DLD1 (cell line): ENCODE results near the gene AUTS2.

Experiments used
- in situ Hi-C: cut with HindIII; loops from 2 replicates; pipeline ENCODE4 v1.10.0; 2017; ENCODE audit warnings: low sequenced_read_pairs

The AUTS2 gene

DNA sequence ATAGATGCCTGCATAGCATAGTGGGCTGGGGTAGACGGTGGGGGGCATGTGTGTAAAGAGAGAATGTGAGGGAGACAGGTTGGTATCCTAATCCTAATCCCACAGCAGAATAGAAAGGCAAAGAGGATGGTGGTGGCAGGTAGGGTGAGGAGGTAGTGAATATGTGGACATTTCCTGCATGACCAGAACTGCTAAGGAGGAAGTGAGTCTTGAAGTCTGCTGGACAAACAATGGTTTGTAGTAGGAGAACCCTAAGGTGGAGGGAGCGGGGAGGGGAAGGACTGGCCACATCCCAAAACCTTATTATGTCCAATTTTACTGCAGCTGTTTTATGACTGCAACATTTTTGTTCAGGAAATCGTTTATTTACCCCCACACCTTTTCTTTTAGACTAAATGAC, 279.7 kb downstream of the AUTS2 start:
- in situ Hi-C loops, result no loop called here

DNA sequence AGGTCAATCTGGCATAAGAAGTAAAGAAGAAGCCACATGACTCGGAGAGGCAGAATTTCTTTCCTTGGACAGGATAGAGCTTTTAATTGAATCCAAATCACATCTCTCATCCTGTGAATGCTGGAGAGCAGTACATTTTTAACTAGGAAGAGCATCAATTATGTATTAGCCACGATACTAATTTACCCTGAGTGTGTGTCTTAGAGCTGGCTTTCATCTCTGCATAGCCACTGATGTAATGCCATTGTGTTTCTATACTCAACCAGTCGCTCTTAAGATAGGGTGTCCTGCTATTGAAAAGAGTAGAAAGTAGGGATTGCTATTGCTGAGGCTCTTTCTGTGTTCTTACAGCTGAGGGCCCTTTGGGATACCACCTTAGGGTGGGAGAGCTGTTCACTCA, 280.3 kb downstream of the AUTS2 start:
- in situ Hi-C loops, result no loop called here

DNA sequence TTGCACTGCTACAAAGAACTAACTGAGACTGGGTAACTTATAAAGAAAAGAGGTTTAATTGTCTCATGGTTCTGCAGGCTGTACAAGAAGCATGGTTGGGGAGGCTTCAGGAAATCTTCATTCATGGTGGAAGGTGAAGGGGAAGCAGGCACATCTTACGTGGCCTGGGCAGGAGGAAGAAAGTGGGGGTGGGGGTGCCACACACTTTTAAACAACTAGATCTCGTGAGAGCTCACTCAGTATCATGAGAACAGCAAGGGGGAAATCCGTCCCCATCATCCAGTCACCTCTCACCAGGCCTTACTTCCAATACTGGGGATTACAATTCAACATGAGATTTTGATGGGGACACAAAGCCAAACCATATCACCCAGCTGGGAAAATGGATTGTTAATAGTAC, 281.7 kb downstream of the AUTS2 start:
- in situ Hi-C loops, result no loop called here

DNA sequence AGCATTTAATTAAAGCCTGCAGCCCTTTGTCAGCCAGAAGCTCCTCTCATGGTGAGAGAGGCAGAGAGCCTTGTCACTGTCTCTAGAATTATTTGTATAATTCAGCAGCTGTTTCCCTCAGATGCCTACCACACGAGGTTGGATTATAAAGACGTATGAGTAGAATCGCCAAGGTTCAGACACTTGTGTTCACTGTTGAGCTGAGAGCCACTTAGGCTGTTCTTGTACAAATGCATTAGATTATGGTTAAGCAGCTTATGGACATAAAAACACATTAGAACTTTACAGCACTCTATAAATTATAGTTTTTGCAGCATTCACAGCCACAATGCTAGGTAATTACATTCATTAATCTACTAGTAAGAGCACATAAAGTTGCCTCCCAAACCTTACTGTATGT, 282.6 kb downstream of the AUTS2 start:
- in situ Hi-C loops, result no loop called here

DNA sequence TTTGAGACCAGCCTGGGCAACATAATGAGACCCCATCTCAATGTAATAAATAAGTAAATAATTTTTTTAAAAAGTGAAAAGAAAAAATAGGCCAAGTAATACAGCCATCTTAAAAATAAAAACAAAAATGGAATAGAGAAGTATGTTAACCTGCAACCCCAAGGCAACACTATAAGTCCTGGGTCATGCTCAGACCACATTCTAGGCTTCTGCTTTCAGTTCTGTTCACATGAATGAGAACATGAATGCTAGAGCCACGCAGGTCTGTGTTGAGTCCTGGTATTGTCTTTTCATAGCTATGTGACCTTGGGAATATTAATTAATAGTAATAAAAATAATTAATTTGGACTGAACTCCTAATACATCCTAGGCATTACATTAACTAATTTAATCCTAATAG, 284.0 kb downstream of the AUTS2 start:
- in situ Hi-C loops, result no loop called here

DNA sequence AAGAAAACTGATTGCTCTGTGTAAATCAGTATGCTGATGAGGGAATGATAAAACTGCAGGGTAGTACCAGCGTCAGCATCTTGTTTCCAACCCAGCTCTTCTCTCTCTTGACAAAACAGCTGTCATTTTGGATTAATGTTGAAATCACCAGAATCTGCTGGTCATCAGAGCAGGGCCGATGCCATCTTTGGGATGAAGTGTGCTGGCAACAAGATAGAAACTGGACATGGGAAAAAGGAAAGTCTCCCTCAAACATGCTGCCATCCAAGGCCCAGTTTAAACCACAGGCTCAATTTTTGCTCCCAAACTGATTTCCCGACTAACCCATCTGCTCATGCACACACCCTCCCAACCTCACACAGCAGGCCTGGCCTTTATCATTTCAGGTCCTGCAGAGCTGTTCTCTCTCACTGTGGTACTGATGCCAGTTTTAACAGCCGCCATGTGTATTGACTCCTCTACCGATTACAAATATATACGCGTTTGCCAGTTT, 285.2 kb downstream of the AUTS2 start:
- in situ Hi-C loops, result no loop called here

DNA sequence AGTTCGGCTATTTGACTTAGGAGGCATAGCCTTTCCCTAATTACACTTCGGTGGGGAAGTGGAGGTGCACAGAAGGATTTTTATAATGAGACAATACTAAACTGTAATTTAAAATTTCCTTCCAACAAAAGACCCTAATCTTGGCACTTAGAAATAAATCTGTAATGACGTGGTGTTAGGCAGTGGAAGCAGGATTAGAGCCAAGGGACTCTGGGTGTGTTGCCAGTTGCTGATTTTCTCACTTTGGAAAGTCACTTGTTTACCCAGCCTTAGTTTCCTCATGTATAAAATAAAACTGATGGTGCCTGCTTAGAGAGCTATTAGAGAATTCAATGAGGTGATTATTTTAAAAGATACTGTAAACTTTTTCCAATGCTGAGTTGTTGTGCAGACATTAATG, 287.2 kb downstream of the AUTS2 start:
- in situ Hi-C loops, result no loop called here

DNA sequence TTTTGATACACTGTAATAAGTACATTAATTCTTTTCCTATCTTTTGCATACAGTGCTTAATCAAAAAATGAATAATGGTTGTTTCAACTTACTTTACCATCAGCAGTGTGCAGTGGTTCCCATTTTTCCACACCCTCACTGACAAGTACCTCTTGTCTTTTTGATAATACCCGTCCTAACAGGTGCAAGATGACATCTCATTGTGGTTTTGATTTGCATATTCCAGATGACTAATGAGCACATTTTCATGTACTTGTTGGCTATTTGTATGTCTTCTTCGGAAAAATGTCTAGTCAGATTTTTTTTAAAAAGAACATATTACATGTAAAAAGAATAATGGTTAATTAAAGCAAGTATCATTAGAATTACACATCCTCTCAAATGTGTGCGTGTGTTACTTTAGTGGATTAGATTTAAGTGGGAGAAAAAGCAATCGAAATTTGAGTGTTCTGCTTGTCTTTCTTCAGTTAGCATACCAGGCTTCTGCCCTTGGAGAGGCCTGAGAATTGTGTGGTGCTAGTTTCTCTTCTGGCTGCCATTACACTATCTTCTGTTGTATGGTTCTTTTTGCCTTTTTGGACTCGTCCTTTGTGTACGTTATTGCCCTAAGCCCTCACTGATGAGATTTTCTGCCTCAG, 291.2 kb downstream of the AUTS2 start:
- in situ Hi-C loops, result no loop called here

DNA sequence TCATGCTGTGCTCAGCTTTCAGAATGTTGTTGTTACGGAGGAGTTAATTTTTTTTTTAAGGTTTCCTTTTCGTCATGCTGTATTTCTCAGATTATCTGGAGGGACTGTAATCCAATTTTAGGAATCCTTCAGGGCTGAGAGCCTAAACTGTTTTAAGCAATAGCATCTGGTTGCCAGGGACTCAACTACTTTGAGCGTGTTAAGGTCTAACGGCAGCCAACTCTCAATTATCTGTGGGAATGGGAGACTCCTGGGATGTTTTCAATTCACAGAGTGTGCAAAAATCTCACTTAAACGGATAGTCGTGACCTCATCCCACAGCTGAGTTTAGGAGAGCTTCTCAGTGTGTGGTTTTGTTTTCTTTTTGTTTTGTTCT, 291.7 kb downstream of the AUTS2 start:
- in situ Hi-C loops, result no loop called here

DNA sequence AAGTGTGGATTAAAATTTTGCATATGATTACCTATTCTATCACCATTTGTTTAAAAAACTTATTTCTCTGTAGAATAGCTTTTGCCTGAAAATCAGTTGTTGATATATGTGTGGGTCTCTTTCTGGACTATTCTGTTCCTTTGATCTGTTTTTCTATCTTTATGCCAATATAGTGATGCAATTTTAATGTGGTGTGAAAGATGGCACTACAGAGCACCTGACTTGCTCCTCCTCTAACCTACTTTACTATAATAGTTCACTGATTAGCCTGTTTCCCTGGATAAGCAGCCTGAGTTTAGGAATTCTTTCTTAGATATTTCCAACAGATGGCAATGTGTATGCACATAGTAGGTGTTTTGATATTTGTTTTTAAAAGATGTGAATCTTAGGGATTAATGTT, 294.5 kb downstream of the AUTS2 start:
- in situ Hi-C loops, result no loop called here

DNA sequence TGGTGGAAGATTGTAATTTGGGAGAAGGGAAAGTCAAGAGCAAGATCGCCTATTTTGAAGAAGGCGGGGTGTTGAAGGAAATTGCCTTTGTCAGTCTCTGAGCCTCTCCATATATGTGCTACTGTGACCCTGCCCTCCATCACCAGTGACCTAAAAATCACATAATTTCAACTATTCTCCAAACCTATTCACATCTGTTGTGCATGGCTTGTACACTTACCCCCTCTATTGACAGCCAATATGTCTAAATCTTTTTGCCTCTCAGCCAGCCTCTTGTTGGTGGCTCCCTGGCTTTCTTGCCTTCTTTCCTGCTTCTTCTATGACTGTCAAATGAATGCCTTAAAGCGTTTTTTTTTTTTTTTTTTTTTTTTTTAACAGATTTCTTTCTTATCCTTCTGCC, 295.6 kb downstream of the AUTS2 start:
- in situ Hi-C loops, result no loop called here

DNA sequence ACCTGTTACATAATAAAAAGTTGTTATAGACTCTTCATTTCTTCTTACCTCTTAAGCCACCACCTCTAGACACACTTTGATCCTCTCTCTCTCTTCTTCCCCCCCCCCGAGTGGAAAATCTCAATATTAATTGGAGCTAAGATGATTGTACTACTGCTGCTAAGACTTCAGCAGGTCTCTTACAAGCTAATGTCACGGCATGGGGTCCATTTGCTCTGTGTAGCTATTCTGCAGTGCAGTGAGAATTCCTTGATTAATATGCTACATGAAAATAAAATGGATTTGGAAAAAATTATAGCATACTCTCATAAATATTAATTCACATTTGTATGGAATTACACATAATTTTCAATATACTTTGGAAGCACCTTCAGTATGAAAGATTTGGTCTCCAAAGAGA, 297.2 kb downstream of the AUTS2 start:
- in situ Hi-C loops, result no loop called here

DNA sequence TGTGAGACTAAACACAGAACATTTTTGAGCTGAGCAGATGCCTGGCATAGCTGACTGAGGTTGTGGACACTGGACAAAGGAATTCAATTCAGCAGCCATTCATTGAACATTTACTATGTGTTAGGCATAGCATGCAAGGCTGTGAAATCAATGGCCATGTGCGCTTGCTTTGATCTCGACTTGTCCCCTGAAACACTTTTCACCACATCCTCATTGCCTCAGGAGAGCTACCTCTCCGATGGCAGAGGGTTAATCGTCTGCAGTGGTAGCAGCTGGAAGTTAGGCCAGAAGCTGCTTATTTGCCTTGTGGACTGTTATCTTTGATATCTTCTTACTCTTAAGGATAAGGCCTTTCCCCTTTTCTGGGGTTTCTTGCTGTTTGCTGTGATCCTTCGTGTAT, 297.8 kb downstream of the AUTS2 start:
- in situ Hi-C loops, result no loop called here

DNA sequence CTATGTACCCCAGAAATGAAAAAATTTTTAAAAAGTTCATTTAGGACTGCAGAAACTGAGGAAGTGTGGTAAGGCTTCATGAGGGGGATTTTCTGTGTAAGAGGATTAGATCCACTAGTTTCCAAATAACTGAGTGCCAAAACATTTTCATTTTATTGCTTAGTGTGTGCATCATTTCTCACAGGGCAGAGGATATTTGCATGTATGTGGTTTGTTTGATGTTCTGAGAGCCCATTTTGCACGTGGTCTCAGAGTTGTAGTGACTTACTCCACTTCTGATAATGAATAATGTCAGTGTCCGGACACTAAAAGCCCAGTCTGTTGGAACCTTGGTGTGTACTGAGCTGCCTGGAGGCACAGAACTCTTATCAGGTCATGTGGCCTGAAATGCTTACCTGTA, 299.9 kb downstream of the AUTS2 start:
- in situ Hi-C loops, result no loop called here

DNA sequence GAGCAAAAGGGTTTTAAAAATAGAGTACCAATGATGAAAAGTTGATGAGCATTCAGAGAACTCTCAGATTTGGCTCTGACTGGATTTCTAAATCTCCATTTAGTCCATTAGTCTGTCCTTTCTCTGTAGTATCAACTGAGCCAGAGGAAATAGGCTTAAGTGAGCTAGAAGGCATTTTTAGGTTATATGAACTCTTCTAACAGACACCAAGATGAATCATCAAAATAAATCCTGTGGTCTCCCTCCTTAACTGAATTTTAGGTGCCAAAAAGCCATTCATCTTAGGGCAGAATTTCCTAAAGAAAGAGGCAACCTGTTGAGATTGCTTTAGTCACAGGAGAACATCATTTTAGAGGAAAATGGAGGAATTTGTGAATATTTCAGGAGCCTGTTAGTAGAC, 305.1 kb downstream of the AUTS2 start:
- in situ Hi-C loops, result no loop called here

DNA sequence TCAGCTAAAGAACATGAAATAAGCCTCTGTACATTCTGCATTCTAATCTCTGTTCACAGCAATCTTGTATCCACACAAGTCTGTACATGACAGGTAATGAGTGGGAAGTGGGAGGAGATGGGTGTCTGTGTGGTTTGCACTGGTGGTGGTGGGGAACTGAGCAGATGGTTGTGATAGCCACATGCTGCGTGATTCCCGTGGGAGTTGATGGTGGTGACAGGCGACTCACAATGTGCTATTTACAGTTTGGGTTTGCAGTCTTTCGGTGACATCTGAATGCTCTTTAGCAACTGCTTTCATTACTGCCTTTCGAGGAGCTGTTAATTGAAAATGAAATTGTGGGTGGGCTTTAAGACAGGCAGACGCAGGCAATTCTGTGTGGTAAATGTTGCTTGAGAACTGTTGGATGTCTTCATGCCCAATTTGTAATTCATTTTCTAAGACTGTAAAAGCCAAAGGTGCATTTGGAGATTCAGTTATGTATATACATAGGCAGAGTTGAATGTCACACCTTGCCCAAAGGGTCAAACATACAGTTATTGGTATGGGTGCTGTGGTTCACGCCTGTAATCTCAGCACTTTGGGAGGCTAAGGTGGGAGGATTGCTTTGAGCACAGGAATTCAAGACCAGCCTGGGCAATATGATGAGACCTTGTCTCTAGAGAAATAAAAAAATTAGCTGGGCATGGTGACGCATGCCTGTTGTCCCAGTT, 308.2 kb downstream of the AUTS2 start:
- in situ Hi-C loops, result no loop called here

DNA sequence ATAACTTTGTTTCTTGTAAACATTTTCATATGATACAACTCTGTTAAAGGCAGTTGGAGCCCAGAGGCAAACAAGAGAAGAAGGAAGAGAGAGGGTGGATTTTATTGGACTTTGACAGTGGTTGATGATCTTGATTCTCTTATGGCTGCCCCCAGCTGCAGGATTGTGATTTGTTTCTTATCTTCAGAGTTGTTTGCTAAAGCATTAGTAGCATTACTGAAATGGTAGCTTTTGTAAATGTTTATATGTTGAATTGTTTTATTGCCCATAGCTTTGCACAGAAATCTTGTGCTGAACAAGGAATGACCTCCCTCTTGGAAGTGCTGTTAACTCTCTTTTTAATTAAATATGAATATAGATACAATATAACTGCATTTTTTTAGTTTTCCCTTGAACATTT, 309.4 kb downstream of the AUTS2 start:
- in situ Hi-C loops, result no loop called here

DNA sequence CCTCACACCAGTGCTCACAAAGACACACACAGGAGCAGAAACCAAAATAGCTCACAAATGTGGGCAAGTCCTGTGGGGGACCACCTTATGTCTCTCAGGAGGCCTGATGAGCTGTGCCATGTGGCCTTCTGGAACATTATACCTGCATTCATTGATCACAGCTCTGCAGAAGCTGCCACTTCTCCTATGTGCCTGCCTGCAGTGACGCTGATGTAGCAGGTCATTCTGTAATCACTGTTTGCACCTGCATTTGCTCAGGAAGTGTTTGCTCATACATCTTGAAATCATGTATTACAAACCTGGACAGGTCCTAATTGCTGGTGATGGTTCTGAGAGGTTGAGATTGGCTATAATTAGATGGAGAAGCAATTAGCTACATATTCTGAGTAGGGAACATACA, 310.2 kb downstream of the AUTS2 start:
- in situ Hi-C loops, result no loop called here

DNA sequence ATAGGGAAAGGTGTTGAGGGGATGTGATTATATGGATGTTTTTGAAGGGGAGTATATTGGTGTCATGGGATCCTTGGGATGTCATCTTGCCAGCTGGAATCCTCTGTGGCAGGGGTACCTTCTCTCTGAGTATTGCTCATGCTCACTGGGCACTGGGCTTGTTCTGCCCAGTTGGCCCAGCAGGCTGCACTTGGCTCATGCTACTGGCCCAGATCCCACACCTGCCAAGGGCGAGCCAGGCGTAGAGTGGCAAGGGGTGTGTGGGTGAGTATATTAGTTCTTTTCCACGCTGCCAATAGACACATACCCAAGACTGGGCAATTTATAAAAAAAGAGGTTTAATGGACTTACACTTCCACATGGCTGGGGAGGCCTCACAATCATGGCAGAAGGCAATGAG, 311.9 kb downstream of the AUTS2 start:
- in situ Hi-C loops, result no loop called here

DNA sequence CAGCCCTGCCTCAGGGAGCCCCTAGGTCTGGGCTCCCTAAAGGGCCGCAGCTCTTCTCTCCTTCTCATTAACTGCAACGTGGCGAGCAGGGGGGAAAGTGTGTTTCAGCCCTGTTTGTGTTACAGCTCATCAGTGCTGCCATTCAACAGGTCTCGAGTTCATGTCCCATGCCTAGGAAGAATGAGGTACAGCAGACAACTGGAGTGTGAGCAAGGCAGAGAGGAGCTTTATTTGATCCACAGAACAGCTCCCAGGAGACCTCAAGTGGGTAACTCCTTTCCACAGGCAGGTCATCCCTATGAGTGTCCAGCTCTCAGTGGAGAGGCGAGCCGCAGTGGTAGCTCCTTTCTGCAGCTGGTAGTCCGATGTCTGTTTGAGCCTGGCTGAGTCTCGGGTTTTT, 313.1 kb downstream of the AUTS2 start:
- in situ Hi-C loops, result no loop called here

DNA sequence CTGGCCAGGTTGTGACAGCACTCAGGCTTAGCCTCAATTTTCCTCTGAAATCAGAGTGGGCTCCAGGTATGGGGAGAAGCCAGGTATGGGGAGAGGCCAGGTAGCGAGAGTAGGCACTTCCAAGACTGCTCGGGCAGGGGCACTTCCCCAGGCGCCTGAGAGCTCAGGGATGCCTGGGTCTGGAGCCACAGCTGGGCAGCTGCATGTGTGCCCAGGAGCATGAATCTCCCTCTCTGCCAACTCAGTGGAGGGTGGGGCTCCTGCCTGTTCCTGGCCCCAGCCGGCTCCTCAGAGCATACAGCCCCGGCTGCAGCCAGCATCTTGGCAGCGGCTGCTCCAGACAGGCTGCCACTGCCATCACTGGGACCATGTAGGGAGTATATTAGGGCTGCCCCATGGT, 313.9 kb downstream of the AUTS2 start:
- in situ Hi-C loops, result no loop called here

DNA sequence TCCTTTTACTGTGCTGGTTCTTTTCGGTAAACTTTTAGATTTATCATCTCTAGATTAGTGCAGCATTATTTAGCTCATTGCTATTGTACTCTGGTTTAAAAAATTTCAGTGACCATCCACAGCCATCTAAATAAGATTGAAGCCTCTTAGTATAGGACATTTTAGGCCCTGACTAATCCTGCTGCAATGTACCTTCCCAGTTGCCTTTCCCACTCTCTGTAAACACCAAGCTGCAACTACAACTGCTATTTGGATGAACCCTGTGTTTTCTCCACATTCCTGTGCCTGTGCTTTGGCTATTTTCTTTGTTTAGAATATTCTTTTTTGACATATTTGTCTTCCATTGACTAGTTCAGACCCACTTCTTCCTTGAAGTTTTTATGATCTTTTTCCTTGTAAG, 314.6 kb downstream of the AUTS2 start:
- in situ Hi-C loops, result no loop called here
